Esophagus (tissue), 2 donors: ENCODE data around the gene AMPD1. TPM values are rescaled to one million over a fixed set of nuclear protein-coding genes. Genes with fewer than 3 reads are reported as not detected.

ENCODE experiments used
- H3K27ac ChIP-seq, 2 donors: one replicate each; pipeline ENCODE4 v1.5.1; 2013; ENCODE audit warnings: low read depth in 2 of 2, mild to moderate bottlenecking in 2 of 2, inconsistent platforms in 1 of 2, low read length in 1 of 2, moderate library complexity in 1 of 2
- H3K27me3 ChIP-seq, 2 donors: one replicate each; pipeline ENCODE4 v1.6.1; 2013; ENCODE audit warnings: low read length in 2 of 2, control low read depth in 1 of 2, mild to moderate bottlenecking in 1 of 2; ENCODE audit not compliant: insufficient read depth in 2 of 2, control insufficient read depth in 1 of 2
- H3K36me3 ChIP-seq, 2 donors: one replicate each; pipeline ENCODE4 v1.6.1; 2013; ENCODE audit warnings: low read length in 1 of 2; ENCODE audit not compliant: control insufficient read depth in 2 of 2, insufficient read depth in 2 of 2
- H3K4me1 ChIP-seq, 2 donors: one replicate each; pipeline ENCODE4 v1.6.1; 2013; ENCODE audit warnings: low read length in 1 of 2; ENCODE audit not compliant: control insufficient read depth in 2 of 2, insufficient read depth in 2 of 2
- H3K4me3 ChIP-seq, 2 donors: one replicate each; pipeline ENCODE4 v1.5.1; 2013; ENCODE audit warnings: low read length in 2 of 2, mild to moderate bottlenecking in 2 of 2, low read depth in 1 of 2, moderate library complexity in 1 of 2
- H3K9me3 ChIP-seq, 2 donors: one replicate each; pipeline ENCODE4 v1.6.1; 2013; ENCODE audit warnings: mild to moderate bottlenecking in 2 of 2, low read depth in 1 of 2, low read length in 1 of 2, moderate library complexity in 1 of 2; ENCODE audit not compliant: control insufficient read depth in 2 of 2, insufficient read depth in 1 of 2
- WGBS, 2 donors: extraction: QIAGEN DNeasy Blood & Tissue Kit; methylation state at CpG; one replicate each; pipeline ENCODE4 v1.1.7; 2013; 5-methylcytosine and 5-hydroxymethylcytosine counted together
- polyA plus RNA-seq, 2 donors: library from polyadenylated mRNA; stranded (reverse); fragments of 200-250 nt; gene quantifications; one replicate each; pipeline ENCODE4 v1.2.3, GENCODE V29; 2013
- donor health status: healthy with polysubstance abuse.
- donor health status: Bipolar disorder and iron deficiency.

Gene AMPD1
- polyA plus RNA-seq, 2 donors: 0.11 to 0.18 TPM

DNA sequence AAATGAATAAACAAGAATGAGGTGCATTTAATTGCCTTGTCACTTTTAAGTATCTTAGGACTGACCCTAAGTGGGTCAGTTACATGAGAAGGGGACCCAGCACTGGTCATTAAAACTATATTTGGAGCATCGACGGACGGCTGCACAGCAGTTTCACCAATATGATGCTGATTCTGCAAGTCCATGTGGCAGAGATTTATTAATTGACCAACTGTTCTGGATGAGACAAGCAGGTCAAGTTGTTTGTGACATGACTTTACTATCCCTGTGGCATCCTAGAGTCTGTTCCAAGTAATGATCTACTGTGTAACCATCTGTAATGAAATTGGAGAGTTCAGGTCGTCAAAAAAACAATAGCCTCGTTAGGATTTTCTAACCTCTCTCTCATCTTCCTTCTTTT is 9.5 kb downstream of the AMPD1 start:
- 82 to 87% methylated on average over 5 of the region's 5 CpGs for WGBS, 2 donors
- Histone ChIP-seq H3K4me3 (no peak overlapping the region), H3K27me3 (no peaks in the 10 kb centered on the region), H3K4me1 (no peaks in the 10 kb centered on the region), H3K9me3 (no peaks in the 10 kb centered on the region), H3K27ac (no peak overlapping the region), H3K36me3 (no peaks in the 10 kb centered on the region)

DNA sequence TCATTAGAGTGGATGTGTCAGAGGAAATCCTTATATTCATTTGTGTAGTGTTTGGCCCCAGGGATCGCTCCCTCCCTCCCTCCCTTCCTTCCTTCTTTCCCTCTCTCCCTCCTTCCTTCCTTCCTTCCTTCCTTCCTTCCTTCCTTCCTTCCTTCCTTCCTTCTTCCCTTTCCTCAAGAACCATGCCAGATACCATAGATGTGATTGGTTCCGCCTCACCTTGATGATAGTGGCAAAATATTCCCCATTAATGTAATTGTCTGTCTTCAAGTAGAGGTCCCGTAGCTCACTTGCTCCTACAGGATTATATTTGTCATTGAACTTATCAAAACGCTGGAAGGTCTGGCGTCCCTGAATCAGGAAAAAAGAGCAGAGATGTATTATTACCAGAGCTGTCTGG is 17.7 kb downstream of the AMPD1 start:
- Histone ChIP-seq H3K36me3 (no peaks in the 10 kb centered on the region), H3K4me1 (no peaks in the 10 kb centered on the region), H3K4me3 (no peak overlapping the region), H3K27me3 (no peaks in the 10 kb centered on the region), H3K9me3 (no peaks in the 10 kb centered on the region), H3K27ac (no peak overlapping the region)
- WGBS, 2 donors: 75 to 85% methylated on average over 5 of the region's 5 CpGs

DNA sequence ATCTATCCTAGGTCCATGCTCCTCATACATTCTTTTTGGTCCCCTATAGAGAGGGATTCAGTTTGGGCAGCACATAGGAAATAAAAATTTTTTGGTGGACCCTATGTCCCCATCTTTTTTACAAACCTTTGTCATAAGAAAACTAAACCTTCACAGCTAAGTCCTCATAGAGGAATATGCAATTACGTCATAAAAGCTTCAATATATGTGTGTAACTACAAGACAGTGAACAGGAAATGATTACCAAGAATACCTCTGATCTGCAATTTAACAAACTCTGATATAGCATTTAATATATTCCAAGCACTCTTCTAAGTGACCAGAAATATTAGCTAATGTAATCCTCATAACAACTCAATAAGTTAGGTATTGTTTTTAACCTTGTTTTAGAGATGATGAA is 19.2 kb downstream of the AMPD1 start:
- H3K4me3 ChIP-seq: no peak overlapping the region
- H3K9me3 ChIP-seq: no peaks in the 10 kb centered on the region
- no peaks in the 10 kb centered on the region for H3K36me3 ChIP-seq
- no peak overlapping the region for H3K27ac ChIP-seq
- H3K27me3 ChIP-seq: no peaks in the 10 kb centered on the region
- 93 to 94% methylated on average over 1 of the region's 1 CpG for WGBS, 2 donors
- H3K4me1 ChIP-seq: no peaks in the 10 kb centered on the region

DNA sequence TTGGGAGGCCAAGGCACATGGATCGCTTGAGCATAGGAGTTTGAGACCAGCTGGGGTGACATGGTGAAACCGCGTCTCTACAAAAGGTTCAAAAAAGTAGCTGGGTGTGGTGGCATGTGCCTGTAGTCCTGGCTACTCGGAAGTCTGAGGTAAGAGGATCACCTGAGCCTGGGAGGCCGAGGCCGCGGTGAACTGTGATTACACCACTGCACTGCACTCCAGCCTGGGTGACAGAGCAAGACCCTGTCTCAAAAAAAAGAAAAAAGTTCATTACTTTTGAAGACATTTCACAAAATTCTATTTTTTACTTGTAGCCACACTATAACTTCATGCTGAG is 23.4 kb downstream of the AMPD1 start:
- H3K9me3 ChIP-seq: no peaks in the 10 kb centered on the region

DNA sequence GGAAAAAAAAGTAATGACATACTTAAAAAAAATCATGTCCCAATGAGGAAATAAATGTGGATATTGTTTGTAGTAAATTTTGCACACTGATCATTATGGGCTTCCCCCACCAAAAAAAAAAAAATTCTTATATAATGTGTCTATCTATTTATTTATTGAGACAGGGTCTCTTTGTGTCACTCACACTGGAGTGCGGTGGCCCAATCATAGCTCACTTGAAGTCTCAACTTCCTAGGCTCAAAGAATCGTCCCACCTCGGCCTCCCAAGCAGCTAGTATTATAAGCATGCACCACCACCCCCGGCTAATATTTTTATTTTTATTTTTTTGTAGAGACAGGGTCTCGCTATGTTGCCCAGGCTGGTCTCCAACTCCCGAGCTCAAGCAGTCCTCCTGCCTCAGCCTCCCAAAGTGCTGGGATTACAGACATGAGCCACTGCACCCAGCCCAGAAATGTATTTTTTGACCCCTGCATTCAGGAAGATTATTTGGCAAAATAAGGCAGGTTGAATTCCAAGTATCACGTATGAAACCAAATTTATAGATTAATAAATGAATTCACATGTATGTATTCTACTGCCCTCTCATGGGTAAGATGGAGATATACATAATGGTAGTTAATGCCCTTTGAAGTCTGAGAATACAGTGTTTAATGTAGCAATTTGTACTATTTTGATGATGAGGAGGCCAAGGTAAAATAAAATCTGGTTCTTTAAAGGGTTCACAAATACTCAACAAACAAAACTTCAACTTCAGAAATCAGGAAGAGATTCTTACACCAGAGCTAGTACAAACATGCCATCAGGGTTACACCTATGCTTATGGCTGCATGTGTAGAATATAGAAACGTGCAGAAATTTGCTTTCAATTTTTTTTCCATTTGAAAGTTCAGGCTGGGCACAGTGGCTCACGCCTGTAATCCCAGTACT is 24.1 kb downstream of the AMPD1 start:
- no peak overlapping the region for H3K4me3 ChIP-seq
- 53 to 59% methylated on average over 9 of the region's 9 CpGs for WGBS, 2 donors
- no peaks in the 10 kb centered on the region for H3K4me1 ChIP-seq
- no peaks in the 10 kb centered on the region for H3K27me3 ChIP-seq
- H3K36me3 ChIP-seq: no peaks in the 10 kb centered on the region
- H3K9me3 ChIP-seq: no peaks in the 10 kb centered on the region
- peak overlapping the region; percentile 83 to 86 for H3K27ac ChIP-seq

More for the DNA sequence above, 23.4 kb downstream of the AMPD1 start:
- Histone ChIP-seq H3K36me3 (no peaks in the 10 kb centered on the region), H3K27me3 (no peaks in the 10 kb centered on the region), H3K4me1 (no peaks in the 10 kb centered on the region), H3K4me3 (no peak overlapping the region), H3K27ac (peak overlapping the region; percentile 81 to 83)
- WGBS, 2 donors: 47 to 69% methylated on average over 7 of the region's 7 CpGs

DNA sequence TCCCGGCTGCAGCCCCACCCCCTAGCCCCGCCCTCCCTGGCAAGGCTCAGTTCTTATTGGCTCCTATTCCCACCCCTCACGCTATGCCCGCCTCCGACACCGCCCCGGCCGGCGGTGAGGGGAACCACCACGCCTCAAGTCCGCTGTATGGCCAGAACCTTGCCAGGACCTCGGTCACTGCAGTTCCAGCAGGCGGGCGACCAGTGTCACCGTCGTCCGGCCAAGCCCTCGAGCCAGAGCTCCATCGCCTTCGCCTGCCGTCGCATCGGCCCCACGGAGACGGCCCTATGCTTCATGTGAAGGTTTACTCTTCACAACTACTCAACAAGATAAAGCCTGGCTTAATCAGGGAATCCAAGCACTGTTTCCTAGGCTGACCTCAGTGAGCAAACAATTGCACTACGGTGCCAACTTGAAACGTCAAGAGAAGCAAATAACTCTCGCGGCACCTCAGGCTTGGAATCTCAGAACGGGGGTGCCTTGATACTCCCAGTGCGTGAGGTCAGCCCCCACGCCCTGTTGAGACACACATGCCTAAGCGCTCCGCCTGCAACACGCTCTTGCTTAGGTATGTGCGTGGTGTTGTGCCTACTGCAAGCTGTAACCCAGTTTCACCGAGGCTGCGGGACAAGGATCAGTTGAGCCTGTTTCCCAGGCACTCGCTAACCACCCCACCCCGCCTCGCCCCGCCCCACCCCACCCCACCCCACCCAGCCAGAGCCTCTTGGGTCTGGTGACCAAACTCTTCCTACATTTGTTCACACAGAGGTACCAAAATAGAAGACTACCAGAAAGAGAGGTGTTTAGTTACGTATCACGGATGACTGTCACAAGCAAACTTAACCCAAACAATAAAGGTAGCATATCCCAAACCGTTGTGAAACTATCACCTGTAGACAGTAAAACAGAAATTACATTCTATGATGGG is 25.0 kb downstream of the AMPD1 start:
- peak overlapping the region; percentile 86 to 99 for H3K27ac ChIP-seq
- no peaks in the 10 kb centered on the region for H3K4me1 ChIP-seq
- H3K36me3 ChIP-seq: no peaks in the 10 kb centered on the region
- no peaks in the 10 kb centered on the region for H3K27me3 ChIP-seq
- no peaks in the 10 kb centered on the region for H3K9me3 ChIP-seq
- 2 to 4% methylated on average over 44 to 45 of the region's 45 CpGs for WGBS, 2 donors
- H3K4me3 ChIP-seq: peak overlapping the region; percentile 88 to 91

DNA sequence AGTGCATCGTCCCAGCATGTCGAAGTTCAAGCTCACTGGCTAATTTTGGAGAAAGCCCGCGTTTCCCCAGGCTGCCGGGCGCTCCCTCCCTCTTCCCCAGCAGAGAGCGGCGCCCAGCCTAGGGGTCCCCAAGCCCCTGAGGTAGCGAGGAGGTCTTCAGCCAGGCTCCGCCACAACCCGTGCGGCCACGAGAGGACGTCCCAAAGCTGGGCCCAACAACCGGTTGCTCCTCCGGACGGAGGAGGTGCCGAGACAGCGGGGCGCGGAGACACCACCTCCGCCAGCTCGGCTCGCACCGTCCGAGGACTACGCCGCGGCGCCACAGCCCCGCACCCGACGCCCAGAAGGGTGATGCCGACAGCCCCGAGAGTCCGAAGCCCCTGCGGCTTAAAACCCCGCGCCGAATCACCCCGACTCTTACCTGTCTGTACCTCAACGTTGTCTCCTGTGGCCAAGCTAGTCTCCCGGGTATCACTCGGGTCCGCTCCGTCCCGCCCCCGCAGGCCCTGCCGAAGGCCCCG is 25.7 kb downstream of the AMPD1 start, which contains the start of gene DENND2C:
TSS of gene DENND2C (minus strand) at position 488 of the 521 bp plus-strand sequence. CDS start 44,065 bp downstream, outside the sequence.
- H3K9me3 ChIP-seq: no peaks in the 10 kb centered on the region
- no peaks in the 10 kb centered on the region for H3K27me3 ChIP-seq
- H3K4me3 ChIP-seq: peak within 1 kb of the TSS; percentile 88 to 91
- no peaks in the 10 kb centered on the region for H3K36me3 ChIP-seq
- no peaks in the 10 kb centered on the region for H3K4me1 ChIP-seq
- peak within 1 kb of the TSS; percentile 86 to 99 for H3K27ac ChIP-seq
- WGBS, 2 donors: 1% methylated on average over 49 to 50 of the region's 50 CpGs

DNA sequence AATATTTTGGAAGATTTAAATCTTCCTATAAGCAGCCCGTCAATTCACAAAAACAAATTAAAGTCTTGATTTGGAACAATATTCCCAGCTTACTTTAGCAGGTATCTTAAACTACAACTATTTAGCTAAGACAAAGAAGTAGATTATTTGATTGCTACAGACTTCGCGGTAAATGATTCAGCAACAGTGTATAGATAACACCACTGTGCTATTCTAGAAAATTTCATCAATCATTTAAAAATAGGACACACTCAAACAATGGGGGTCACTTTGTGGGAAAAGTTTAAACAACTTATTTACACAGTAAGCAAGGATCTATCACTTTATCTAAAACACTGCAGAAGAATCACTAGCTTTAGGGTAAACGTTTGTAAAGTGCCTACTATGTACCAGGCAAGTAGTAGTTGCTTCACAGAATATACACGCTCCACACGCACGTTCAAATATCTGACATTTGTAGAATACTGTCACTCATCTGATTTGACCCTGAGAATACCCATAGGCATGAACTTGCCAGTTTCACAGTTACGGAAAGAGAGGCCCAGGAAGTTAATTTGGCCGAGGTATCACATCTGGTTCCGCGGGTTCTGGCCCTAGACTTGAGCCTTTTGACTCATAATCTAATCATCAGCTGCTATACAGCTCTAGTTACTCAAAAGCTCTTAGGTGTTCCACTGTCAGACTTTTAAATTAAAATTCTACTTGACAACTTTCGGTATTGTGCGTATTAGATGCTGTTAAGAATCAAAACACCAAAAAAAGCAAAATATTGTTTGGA is 26.4 kb downstream of the AMPD1 start:
- Histone ChIP-seq H3K27me3 (no peaks in the 10 kb centered on the region), H3K36me3 (no peaks in the 10 kb centered on the region), H3K9me3 (no peaks in the 10 kb centered on the region), H3K27ac (peak overlapping the region; percentile 86 to 99), H3K4me1 (no peaks in the 10 kb centered on the region), H3K4me3 (peak overlapping the region; percentile 88 to 91)
- WGBS, 2 donors: 32 to 34% methylated on average over 13 of the region's 13 CpGs

DNA sequence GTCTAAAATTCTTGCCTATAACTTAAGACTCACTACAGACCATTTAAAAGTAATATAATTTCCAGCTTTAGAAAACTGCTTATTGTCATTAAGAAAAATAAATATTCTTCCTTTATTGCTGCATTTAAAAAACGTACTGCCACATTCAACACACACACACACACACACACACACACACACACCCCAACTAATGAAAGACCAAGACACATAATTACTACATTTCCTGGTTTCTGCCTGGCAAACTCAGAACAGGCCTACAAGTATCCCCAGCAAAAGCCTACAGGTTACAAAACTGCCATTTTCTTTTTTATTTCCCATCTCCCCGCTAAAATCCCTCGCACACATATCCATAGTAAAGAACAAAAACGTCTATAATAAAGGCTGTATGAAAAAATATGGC is 27.0 kb downstream of the AMPD1 start:
- Histone ChIP-seq H3K27me3 (no peaks in the 10 kb centered on the region), H3K4me3 (peak overlapping the region in 1 of 2 donors; percentile 88), H3K4me1 (no peaks in the 10 kb centered on the region), H3K9me3 (no peaks in the 10 kb centered on the region), H3K27ac (peak overlapping the region; percentile 49 to 56), H3K36me3 (no peaks in the 10 kb centered on the region)
- WGBS, 2 donors: 63 to 80% methylated on average over 4 of the region's 4 CpGs
